ENCODE measurements around the gene RBBP7. TPM values are rescaled to one million over a fixed set of nuclear protein-coding genes. Genes with fewer than 3 reads are reported as not detected.

The RBBP7 gene
- total RNA-seq = 77.4 and 112 TPM in 2 replicates

DNA sequence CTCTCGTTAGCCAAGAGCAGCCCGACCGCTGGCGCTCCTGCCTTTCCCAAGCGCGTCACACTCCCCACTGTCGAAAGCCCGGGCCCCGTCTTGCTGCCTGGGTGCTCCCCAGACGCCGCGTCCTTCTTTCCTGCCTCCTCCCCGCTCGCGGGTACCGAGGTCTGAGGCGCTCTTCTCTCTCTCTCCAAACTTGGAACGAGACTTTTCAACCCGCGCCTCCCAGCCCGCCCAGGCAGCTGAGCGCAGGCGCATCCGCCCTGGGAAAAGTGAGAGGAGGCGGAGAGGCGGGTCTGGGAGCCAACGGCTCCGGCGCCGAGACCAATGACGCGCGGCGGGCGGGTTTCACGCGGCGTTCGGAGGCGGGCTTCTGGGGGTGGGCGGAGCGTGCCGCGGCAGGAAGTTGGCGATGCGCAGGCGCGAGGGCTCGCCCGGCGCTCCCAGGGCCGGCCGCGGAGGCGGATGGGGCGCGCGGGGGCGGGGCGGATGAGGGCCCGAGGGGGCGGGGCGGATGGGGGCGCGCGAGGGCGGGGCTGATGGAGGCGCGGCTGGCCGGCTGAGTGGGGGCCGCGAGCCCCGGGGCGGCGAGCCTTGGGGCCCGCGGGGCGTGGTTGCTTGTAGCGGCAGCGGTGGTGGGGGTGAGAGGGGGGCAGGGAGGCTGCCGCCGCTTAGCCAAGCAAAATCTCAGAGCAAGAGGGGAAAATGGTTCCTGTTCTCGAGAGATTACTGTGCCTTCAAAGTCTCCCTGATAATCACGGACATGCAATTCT lies at the start of gene RBBP7:
RBBP7 (minus strand) TSS at position 268 of the 767 bp plus-strand sequence. CDS start 309 bp downstream, outside the sequence.
- no peak for FAIRE-seq
- Histone ChIP-seq H3K36me3 (ENCODE audit: control insufficient read depth, insufficient read depth, low read length) (no peaks in the 10 kb centered on the region), H3K27me3 (ENCODE audit: control insufficient read depth, insufficient read depth, low read length) (no peaks in the 10 kb centered on the region), H3K4me3 (ENCODE audit: low read depth, low read length) (peak within 1 kb of the TSS; percentile 67)
- DNase-seq (ENCODE audit: low read depth) = peak; percentile 63
- TF ChIP-seq, protein P1, sequence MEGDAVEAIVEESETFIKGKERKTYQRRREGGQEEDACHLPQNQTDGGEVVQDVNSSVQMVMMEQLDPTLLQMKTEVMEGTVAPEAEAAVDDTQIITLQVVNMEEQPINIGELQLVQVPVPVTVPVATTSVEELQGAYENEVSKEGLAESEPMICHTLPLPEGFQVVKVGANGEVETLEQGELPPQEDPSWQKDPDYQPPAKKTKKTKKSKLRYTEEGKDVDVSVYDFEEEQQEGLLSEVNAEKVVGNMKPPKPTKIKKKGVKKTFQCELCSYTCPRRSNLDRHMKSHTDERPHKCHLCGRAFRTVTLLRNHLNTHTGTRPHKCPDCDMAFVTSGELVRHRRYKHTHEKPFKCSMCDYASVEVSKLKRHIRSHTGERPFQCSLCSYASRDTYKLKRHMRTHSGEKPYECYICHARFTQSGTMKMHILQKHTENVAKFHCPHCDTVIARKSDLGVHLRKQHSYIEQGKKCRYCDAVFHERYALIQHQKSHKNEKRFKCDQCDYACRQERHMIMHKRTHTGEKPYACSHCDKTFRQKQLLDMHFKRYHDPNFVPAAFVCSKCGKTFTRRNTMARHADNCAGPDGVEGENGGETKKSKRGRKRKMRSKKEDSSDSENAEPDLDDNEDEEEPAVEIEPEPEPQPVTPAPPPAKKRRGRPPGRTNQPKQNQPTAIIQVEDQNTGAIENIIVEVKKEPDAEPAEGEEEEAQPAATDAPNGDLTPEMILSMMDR (IDR thresholded peaks at IDR 0.05; ENCODE audit: insufficient read depth, low read length, severe bottlenecking) = no peak

DNA sequence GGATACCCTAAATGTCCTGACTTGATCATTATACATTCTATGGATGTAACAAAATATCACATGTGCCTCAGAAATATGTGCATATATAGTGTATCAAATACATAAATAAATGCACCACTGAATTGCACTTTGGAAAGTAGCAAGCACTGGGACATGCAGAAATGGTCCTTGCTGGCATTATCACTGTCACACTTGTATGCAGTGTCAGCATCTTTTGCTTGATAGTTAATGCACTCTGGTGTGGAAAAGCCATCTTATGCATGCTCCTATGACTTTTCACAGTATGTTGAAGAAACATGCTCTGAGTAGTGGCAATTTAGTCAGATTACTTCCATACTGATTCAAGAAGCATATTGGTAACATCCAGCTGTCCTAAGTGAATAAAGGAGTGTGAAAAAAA lies 48.8 kb upstream of the RBBP7 start:
- no peaks in the 10 kb centered on the region for H3K27me3 ChIP-seq (ENCODE audit: control insufficient read depth, insufficient read depth, low read length)
- FAIRE-seq (no peak), DNase-seq (ENCODE audit: low read depth) (no peak)
- TF ChIP-seq, protein P1 (IDR thresholded peaks at IDR 0.05; ENCODE audit: insufficient read depth, low read length, severe bottlenecking) = no peak
- H3K4me3 ChIP-seq (ENCODE audit: low read depth, low read length) = no peak overlapping the region
- H3K36me3 ChIP-seq (ENCODE audit: control insufficient read depth, insufficient read depth, low read length) = no peaks in the 10 kb centered on the region

DNA sequence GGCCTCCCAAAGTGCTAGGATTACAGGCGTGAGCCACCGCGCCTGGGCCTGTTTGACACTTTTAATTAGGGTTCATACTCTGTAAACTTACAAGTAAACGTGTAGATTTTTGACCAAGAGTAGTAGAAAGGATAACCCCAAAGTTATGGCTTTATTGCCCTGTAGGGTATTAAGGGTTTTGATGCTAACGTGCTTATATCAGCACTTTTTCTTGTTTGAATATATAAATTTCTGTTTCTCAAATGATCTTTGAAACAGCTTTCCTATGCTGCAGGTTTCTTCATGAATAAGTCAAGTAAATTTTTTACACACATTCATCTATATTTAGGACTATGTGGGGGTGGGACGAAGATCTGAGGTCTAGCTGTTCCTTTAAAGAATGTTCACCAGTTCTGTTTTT lies 47.0 kb upstream of the RBBP7 start:
- H3K27me3 ChIP-seq (ENCODE audit: control insufficient read depth, insufficient read depth, low read length) = no peaks in the 10 kb centered on the region
- no peak overlapping the region for H3K4me3 ChIP-seq (ENCODE audit: low read depth, low read length)
- FAIRE-seq = no peak
- no peak for DNase-seq (ENCODE audit: low read depth)
- TF ChIP-seq, protein P1 (IDR thresholded peaks at IDR 0.05; ENCODE audit: insufficient read depth, low read length, severe bottlenecking) = no peak
- H3K36me3 ChIP-seq (ENCODE audit: control insufficient read depth, insufficient read depth, low read length) = no peaks in the 10 kb centered on the region

DNA sequence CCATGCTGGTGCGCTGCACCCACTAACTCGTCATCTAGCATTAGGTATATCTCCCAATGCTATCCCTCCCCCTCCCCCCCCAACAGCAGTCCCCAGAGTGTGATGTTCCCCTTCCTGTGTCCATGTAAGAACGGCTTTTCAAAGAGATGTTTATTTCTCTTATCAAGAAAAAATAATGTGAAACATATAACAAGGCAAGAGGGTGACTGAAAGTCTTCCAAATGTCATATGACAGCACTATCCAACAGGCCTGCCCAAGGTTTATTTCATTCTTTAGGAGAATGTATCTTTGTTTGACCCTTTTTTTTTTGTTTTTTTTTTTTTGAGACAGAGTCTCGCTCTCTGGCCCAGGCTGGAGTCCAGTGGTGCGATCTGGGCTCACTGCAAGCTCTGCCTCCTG lies 46.4 kb upstream of the RBBP7 start:
- Histone ChIP-seq H3K27me3 (ENCODE audit: control insufficient read depth, insufficient read depth, low read length) (no peaks in the 10 kb centered on the region), H3K4me3 (ENCODE audit: low read depth, low read length) (no peak overlapping the region), H3K36me3 (ENCODE audit: control insufficient read depth, insufficient read depth, low read length) (no peaks in the 10 kb centered on the region)
- DNase-seq (ENCODE audit: low read depth) (no peak), FAIRE-seq (no peak)
- TF ChIP-seq, protein P1 (IDR thresholded peaks at IDR 0.05; ENCODE audit: insufficient read depth, low read length, severe bottlenecking) = no peak

DNA sequence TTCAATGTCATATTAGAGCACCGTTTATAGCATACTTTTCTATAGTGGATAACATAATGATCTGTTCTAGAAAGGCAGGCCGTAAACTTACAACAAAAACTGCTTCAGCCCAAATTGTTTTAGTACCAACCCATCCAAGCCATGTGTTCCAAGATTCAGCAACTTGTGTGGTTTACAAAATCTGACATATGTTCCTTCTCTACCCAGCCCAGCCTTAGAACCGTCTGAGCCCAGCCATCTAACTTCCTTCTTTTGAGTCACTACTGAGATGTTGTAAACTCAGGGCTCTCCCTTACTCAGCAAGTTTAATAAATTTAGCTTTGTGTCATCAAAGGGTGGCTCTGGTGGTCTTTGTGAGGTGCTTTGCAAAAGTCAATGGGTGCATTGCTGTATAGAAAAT lies 43.9 kb upstream of the RBBP7 start:
- no peaks in the 10 kb centered on the region for H3K36me3 ChIP-seq (ENCODE audit: control insufficient read depth, insufficient read depth, low read length)
- no peak overlapping the region for H3K4me3 ChIP-seq (ENCODE audit: low read depth, low read length)
- DNase-seq (ENCODE audit: low read depth) (no peak), FAIRE-seq (no peak)
- H3K27me3 ChIP-seq (ENCODE audit: control insufficient read depth, insufficient read depth, low read length) = no peaks in the 10 kb centered on the region
- TF ChIP-seq, protein P1 (IDR thresholded peaks at IDR 0.05; ENCODE audit: insufficient read depth, low read length, severe bottlenecking) = no peak

DNA sequence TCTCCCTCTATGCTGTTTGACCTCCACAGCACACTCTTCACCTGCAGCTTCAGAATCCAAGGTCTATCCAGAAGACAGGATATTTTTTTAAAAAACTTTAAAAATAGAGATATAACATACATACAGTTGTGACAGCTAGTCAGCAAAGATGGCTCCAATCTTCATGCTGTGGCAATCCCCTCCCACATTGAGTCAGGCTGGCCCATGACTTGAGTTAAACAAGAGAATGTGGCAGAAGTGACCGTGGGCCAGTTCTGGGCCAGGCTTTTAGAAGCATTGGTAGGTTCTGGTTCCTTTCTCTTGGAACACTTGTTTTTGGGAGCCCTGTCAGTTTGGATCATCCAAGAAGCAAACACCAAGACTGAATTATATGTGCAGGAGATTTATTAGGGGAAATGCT lies 40.2 kb upstream of the RBBP7 start:
- DNase-seq (ENCODE audit: low read depth) = no peak
- H3K27me3 ChIP-seq (ENCODE audit: control insufficient read depth, insufficient read depth, low read length) = no peaks in the 10 kb centered on the region
- TF ChIP-seq, protein P1 (IDR thresholded peaks at IDR 0.05; ENCODE audit: insufficient read depth, low read length, severe bottlenecking) = no peak
- H3K4me3 ChIP-seq (ENCODE audit: low read depth, low read length) = no peak overlapping the region
- no peaks in the 10 kb centered on the region for H3K36me3 ChIP-seq (ENCODE audit: control insufficient read depth, insufficient read depth, low read length)
- FAIRE-seq = no peak
